Endodermal cell (in vitro differentiated cells): ENCODE measurements around the gene BTG4. TPM values are rescaled to one million over a fixed set of nuclear protein-coding genes. Genes with fewer than 3 reads are reported as not detected.

Experiments used
- DNase-seq: peaks from one replicate; pipeline ENCODE4 v3.0.0-alpha.2; 2017
- H3K27ac ChIP-seq: 2 replicates; pipeline ENCODE4 v1.5.1; 2013; ENCODE audit warnings: mild to moderate bottlenecking, low read depth, low read length, moderate library complexity
- H3K27me3 ChIP-seq: 2 replicates; pipeline ENCODE4 v1.6.1; 2013; ENCODE audit warnings: mild to moderate bottlenecking, low read length, moderate library complexity; ENCODE audit not compliant: insufficient read depth, control insufficient read depth, poor library complexity, severe bottlenecking
- H3K36me3 ChIP-seq: 2 replicates; pipeline ENCODE4 v1.7.0; 2013; ENCODE audit warnings: mild to moderate bottlenecking, low read length, moderate library complexity; ENCODE audit not compliant: control insufficient read depth, insufficient read depth
- H3K4me1 ChIP-seq: one replicate; pipeline ENCODE4 v1.7.0; 2013; ENCODE audit warnings: low read length; ENCODE audit not compliant: control insufficient read depth, insufficient read depth
- H3K4me3 ChIP-seq: 2 replicates; pipeline ENCODE4 v1.5.1; 2013; ENCODE audit warnings: mild to moderate bottlenecking, low read length, moderate library complexity
- H3K9ac ChIP-seq: 2 replicates; pipeline ENCODE4 v1.6.1; 2013; ENCODE audit warnings: mild to moderate bottlenecking, low read length, moderate library complexity; ENCODE audit not compliant: poor library complexity, severe bottlenecking; ENCODE audit errors: extremely low read depth
- H3K9me3 ChIP-seq: 2 replicates; pipeline ENCODE4 v1.6.1; 2013; ENCODE audit warnings: mild to moderate bottlenecking, low read length, moderate library complexity; ENCODE audit not compliant: control insufficient read depth
- H3K27ac Mint-ChIP-seq: 2 replicates; pipeline ENCODE4 v1.8.0; 2020; ENCODE audit warnings: mixed read lengths
- H3K27me3 Mint-ChIP-seq: 2 replicates; pipeline ENCODE4 v1.8.0; 2021; ENCODE audit warnings: mild to moderate bottlenecking, mixed read lengths; ENCODE audit not compliant: insufficient read depth
- H3K36me3 Mint-ChIP-seq: 2 replicates; pipeline ENCODE4 v1.8.0; 2020; ENCODE audit warnings: low read depth, mixed read lengths
- H3K4me1 Mint-ChIP-seq: 2 replicates; pipeline ENCODE4 v1.8.0; 2020; ENCODE audit warnings: mixed read lengths
- H3K4me3 Mint-ChIP-seq: 2 replicates; pipeline ENCODE4 v1.8.0; 2020; ENCODE audit warnings: mild to moderate bottlenecking, moderate library complexity, mixed read lengths
- H3K9me3 Mint-ChIP-seq: 2 replicates; pipeline ENCODE4 v1.8.0; 2020; ENCODE audit warnings: mild to moderate bottlenecking, mixed read lengths
- WGBS, 2 experiments: methylation state at CpG; one replicate each; pipeline versions ENCODE4 v1.1.5 to v1.1.7; 2013; ENCODE audit warnings: missing lambda C conversion rate in 2 of 2, mixed read lengths in 1 of 2; ENCODE audit not compliant: insufficient coverage in 1 of 2, insufficient read length in 1 of 2; 5-methylcytosine and 5-hydroxymethylcytosine counted together
- total RNA-seq, 2 donors: library from RNA; stranded (reverse); fragmentation: NEBNext Ultra II Directional in 1 of 2; extraction: Animal tissue kit (Norgen Biotek cat#: 25700) in 1 of 2; gene quantifications; 2 replicates in 1 of 2; 3 replicates in 1 of 2; pipeline ENCODE4 v1.2.1, GENCODE V29; 2021
- TF ChIP-seq, protein P1 (sequence below): fragments of 200-600 bp; sonication (generic); conservative IDR thresholded peaks from 2 replicates; pipeline ENCODE4 v1.5.0; 2021; ENCODE audit warnings: antibody characterized with exemption, mild to moderate bottlenecking

Gene BTG4
- total RNA-seq, 2 donors from 2014 or later, result not detected

DNA sequence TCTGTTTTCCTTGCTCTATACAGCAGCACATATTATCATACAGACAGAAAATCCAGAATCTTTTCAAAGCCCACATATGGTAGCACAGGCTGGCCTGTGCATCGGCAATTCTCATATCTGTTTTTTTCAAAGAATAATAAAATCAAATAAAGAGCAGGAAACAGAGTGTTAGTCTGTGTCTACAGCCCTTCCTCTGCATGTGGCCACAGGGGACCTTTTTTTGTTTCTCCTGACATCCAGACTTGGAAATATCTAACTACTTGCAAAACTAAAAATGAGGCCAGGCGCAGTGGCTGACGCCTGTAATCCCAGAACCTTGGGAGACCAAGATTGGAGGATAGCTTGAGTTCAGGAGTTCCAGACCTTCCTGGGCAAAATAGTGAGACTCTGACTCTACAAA is 48.6 kb upstream of the BTG4 start:
- WGBS, 2 experiments, result 95 to 100% methylated on average over 1 to 3 of the region's 3 CpGs
- H3K27me3 Mint-ChIP-seq, result no peaks in the 10 kb centered on the region
- H3K36me3 Mint-ChIP-seq, result peaks cover 2% of the 10 kb centered on the region
- H3K9me3 ChIP-seq, result peaks cover 6% of the 10 kb centered on the region
- no peak overlapping the region for H3K9ac ChIP-seq
- peaks cover 12% of the 10 kb centered on the region for H3K9me3 Mint-ChIP-seq
- H3K4me1 ChIP-seq, result no peaks in the 10 kb centered on the region
- H3K4me1 Mint-ChIP-seq, result peaks cover 9% of the 10 kb centered on the region
- H3K27ac ChIP-seq, result no peak overlapping the region
- H3K36me3 ChIP-seq, result no peaks in the 10 kb centered on the region
- H3K27ac Mint-ChIP-seq, result no peak overlapping the region
- TF ChIP-seq, protein P1, sequence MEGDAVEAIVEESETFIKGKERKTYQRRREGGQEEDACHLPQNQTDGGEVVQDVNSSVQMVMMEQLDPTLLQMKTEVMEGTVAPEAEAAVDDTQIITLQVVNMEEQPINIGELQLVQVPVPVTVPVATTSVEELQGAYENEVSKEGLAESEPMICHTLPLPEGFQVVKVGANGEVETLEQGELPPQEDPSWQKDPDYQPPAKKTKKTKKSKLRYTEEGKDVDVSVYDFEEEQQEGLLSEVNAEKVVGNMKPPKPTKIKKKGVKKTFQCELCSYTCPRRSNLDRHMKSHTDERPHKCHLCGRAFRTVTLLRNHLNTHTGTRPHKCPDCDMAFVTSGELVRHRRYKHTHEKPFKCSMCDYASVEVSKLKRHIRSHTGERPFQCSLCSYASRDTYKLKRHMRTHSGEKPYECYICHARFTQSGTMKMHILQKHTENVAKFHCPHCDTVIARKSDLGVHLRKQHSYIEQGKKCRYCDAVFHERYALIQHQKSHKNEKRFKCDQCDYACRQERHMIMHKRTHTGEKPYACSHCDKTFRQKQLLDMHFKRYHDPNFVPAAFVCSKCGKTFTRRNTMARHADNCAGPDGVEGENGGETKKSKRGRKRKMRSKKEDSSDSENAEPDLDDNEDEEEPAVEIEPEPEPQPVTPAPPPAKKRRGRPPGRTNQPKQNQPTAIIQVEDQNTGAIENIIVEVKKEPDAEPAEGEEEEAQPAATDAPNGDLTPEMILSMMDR, result no peak
- H3K27me3 ChIP-seq, result no peaks in the 10 kb centered on the region
- no peak overlapping the region for H3K4me3 Mint-ChIP-seq
- H3K4me3 ChIP-seq, result no peak overlapping the region
- no peak for DNase-seq

DNA sequence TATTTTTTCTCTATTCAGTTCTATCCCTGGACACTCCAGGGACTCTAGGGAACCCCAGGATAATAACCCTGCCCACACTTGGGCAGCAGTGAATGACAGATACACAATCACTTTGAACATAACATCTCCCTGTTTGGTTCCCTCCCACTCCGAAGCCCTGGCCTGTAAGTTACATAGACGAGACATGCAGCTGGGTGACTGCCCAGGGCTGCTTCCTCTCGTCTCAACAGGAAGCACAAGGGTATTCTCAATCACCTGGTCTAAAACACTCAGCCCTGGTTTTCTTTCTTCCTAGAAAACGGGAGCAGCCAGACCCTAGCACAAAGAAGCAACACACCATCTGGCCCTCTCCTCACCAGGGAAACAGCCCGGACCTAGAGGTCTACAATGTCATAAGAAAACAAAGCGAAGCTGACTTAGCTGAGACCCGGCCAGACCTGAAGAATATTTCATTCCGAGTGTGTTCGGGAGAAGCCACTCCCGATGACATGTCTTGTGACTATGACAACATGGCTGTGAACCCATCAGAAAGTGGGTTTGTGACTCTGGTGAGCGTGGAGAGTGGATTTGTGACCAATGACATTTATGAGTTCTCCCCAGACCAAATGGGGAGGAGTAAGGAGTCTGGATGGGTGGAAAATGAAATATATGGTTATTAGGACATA is 47.7 kb upstream of the BTG4 start:
- no peak overlapping the region for H3K4me3 Mint-ChIP-seq
- WGBS, 2 experiments, result 91 to 93% methylated on average over 7 to 11 of the region's 11 CpGs
- H3K36me3 Mint-ChIP-seq, result peaks cover 2% of the 10 kb centered on the region

DNA sequence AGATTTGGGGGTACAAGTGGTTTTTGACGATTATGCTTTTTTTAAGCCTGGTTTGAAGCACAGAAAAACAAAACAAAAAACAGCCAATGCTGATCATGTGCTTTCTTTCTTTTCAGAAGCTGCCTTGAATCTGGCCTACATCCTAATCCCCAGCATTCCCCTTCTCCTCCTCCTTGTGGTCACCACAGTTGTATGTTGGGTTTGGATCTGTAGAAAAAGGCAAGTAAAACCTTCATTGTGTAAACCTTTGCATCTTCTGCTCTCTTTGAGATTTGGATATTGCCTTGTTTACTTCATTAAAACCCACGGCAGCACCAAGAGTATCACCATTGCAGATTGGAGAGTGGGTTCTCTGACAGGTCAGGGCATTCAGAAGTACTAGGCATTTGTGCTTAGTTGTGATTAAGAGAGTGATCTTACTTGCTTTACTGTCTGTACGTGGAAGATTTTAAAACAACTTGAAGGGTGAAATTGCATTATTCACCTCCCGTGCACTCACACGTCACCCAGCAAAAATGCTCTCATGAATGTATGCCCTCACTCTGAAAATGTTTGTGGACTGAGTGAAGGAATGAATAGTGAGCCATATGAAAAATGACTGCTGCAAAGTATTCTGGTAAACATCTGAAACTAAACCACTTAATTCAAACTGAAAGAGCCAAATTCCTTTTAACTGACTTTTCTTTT is 45.4 kb upstream of the BTG4 start:
- peaks cover 9% of the 10 kb centered on the region for H3K4me1 Mint-ChIP-seq
- H3K4me3 ChIP-seq, result no peak overlapping the region
- H3K36me3 Mint-ChIP-seq, result peaks cover 2% of the 10 kb centered on the region
- H3K27ac Mint-ChIP-seq, result no peak overlapping the region
- H3K9me3 Mint-ChIP-seq, result peaks cover 17% of the 10 kb centered on the region
- no peaks in the 10 kb centered on the region for H3K27me3 ChIP-seq
- no peak overlapping the region for H3K4me3 Mint-ChIP-seq
- TF ChIP-seq, protein P1, result no peak
- H3K4me1 ChIP-seq, result no peaks in the 10 kb centered on the region
- DNase-seq, result no peak
- peaks cover 13% of the 10 kb centered on the region for H3K9me3 ChIP-seq
- no peak overlapping the region for H3K27ac ChIP-seq
- 95 to 100% methylated on average over 3 to 5 of the region's 5 CpGs for WGBS, 2 experiments
- no peaks in the 10 kb centered on the region for H3K27me3 Mint-ChIP-seq
- H3K36me3 ChIP-seq, result no peaks in the 10 kb centered on the region
- H3K9ac ChIP-seq, result no peak overlapping the region

More for the DNA sequence above, 47.7 kb upstream of the BTG4 start:
- H3K27ac ChIP-seq, result no peak overlapping the region
- H3K9me3 Mint-ChIP-seq, result peaks cover 17% of the 10 kb centered on the region
- no peaks in the 10 kb centered on the region for H3K4me1 ChIP-seq
- peaks cover 13% of the 10 kb centered on the region for H3K9me3 ChIP-seq
- H3K4me1 Mint-ChIP-seq, result peaks cover 9% of the 10 kb centered on the region
- no peak overlapping the region for H3K9ac ChIP-seq
- TF ChIP-seq, protein P1, result no peak
- no peaks in the 10 kb centered on the region for H3K27me3 Mint-ChIP-seq
- H3K36me3 ChIP-seq, result no peaks in the 10 kb centered on the region
- H3K4me3 ChIP-seq, result no peak overlapping the region
- no peak overlapping the region for H3K27ac Mint-ChIP-seq
- H3K27me3 ChIP-seq, result no peaks in the 10 kb centered on the region
- no peak for DNase-seq
